ENCODE results near the gene KLF9.

The KLF9 gene

GRCh38 chr9:70418822-70419555 lies 4.5 kb upstream of the KLF9 start:
- H3K4me3 ChIP-seq (ENCODE audit: low read length), result peak overlapping the region; percentile 51
- peak; percentile 96 for DNase-seq (ENCODE audit: low read depth)
- TF ChIP-seq CTCF (IDR thresholded peaks at IDR 0.05; ENCODE audit: insufficient read depth, low read depth, low read length, missing control alignments), result no peak

- no peak overlapping the region for H3K4me3 ChIP-seq (ENCODE audit: low read length)
- no peak for DNase-seq (ENCODE audit: low read depth)
Measured at GRCh38 chr9:70415476-70415875, 1.0 kb upstream of the KLF9 start.

DNA sequence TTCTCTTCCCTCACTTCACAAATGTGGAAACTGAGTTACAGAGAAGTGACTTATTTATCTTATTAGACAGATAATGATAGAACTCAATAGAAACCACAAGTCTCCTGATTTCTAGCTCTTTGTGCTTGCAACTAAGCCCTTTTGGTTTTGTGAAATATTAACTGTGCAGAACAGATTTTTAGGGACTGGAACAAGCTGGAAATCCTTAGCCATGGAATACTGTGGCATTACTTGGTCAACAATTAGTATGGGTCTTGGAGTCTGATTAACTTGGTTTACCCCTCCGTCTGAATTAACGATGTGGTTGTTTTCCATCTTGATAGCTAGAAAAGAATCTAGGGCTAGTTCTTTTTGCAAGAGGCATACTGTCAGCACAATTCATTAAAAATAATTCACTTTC lies 584 bp upstream of the KLF9 start:
- no peak for DNase-seq (ENCODE audit: low read depth)
- H3K4me3 ChIP-seq (ENCODE audit: low read length), result peak overlapping the region; percentile 97
- TF ChIP-seq CTCF (IDR thresholded peaks at IDR 0.05; ENCODE audit: insufficient read depth, low read depth, low read length, missing control alignments), result no peak

More at GRCh38 chr9:70415476-70415875, 1.0 kb upstream of the KLF9 start:
- no peak for TF ChIP-seq CTCF (IDR thresholded peaks at IDR 0.05; ENCODE audit: insufficient read depth, low read depth, low read length, missing control alignments)

GRCh38 chr9:70413464-70413798 lies 1.0 kb downstream of the KLF9 start:
- peak overlapping the region; percentile 97 for H3K4me3 ChIP-seq (ENCODE audit: low read length)
- no peak for DNase-seq (ENCODE audit: low read depth)
- TF ChIP-seq CTCF (IDR thresholded peaks at IDR 0.05; ENCODE audit: insufficient read depth, low read depth, low read length, missing control alignments), result no peak

GRCh38 chr9:70412832-70413463 lies 1.5 kb downstream of the KLF9 start:
- peak overlapping the region; percentile 97 for H3K4me3 ChIP-seq (ENCODE audit: low read length)
- DNase-seq (ENCODE audit: low read depth), result peak; percentile 65
- no peak for TF ChIP-seq CTCF (IDR thresholded peaks at IDR 0.05; ENCODE audit: insufficient read depth, low read depth, low read length, missing control alignments)

DNA sequence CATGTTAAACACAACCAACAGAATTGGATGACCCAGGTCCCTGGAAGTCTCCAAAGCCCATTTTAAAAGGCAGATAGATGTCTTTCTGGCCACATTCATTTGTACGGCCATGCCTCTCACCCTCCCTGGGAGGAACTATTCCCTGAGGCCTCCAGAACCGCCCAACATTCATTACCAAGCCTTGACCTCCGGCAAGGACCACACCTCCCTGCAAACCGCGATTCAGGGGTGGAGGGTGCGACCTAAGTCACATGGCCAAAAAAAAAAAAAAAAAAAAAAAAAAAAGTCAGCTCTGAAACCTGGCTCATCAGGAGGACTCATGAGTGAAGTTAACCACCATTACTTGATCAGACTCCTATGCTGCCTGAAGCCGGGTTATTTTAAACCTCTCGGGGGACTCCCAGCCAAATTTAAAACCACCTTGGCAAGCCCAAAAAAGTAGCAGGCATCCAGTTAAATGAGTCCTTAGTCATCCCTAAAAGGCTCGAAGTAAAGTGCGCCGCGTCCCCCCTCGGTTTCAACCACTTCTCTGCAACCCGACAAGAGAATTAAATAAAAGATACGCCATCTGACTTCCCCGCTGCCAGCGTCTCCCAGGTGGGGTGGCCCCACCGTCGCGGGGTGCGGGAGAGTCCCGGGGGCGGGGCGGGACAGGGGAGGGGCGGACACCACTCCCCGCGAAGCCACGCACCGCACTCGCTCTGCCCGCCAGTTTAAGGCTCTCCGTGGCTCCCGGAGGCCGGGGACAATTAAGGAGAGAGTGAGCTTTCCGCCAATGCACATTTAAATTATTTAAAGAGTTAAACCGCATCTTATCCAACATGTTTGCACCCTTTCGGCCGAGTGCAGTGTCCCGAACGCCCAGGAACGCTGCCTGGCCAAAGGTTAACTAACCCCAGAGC lies 2.3 kb downstream of the KLF9 start:
- peak overlapping the region; percentile 97 for H3K4me3 ChIP-seq (ENCODE audit: low read length)
- peak; percentile 79 for DNase-seq (ENCODE audit: low read depth)
- no peak for TF ChIP-seq CTCF (IDR thresholded peaks at IDR 0.05; ENCODE audit: insufficient read depth, low read depth, low read length, missing control alignments)

All from epithelial cell of esophagus (primary cell).